H9 (cell line): ENCODE data around the gene CORO1C. TPM values are rescaled to one million over a fixed set of nuclear protein-coding genes. Genes with fewer than 3 reads are reported as not detected.
"Not testable (repeated sequence)": the region's sequence is repeated elsewhere in the genome, so short reads cannot be mapped to it uniquely, and the experiment has no call there.

ENCODE experiments used
- DNase-seq: peaks from one replicate; pipeline ENCODE4 v3.0.0-alpha.2; 2017
- H2AFZ ChIP-seq: one replicate; pipeline ENCODE4 v1.6.1; 2013; ENCODE audit warnings: mild to moderate bottlenecking, low read length, control low read depth, moderate library complexity
- H2AK5ac ChIP-seq: 2 replicates; pipeline ENCODE4 v1.6.1; 2013; ENCODE audit warnings: low read length, control low read depth, mixed read lengths; ENCODE audit not compliant: insufficient read length
- H2BK120ac ChIP-seq: one replicate; pipeline ENCODE4 v1.6.1; 2013; ENCODE audit warnings: low read depth, mild to moderate bottlenecking, low read length, control low read depth, inconsistent platforms; ENCODE audit not compliant: poor library complexity, severe bottlenecking
- H2BK12ac ChIP-seq: 2 replicates; pipeline ENCODE4 v1.6.1; 2013; ENCODE audit warnings: low read length, control low read depth, mixed read lengths, low read depth; ENCODE audit not compliant: insufficient read length
- H2BK15ac ChIP-seq: 2 replicates; pipeline ENCODE4 v1.6.1; 2013; ENCODE audit warnings: low read depth, low read length, control low read depth
- H2BK20ac ChIP-seq: one replicate; pipeline ENCODE4 v1.6.1; 2013; ENCODE audit warnings: low read depth, mild to moderate bottlenecking, low read length, control low read depth, inconsistent platforms; ENCODE audit not compliant: poor library complexity, severe bottlenecking
- H2BK5ac ChIP-seq: 2 replicates; pipeline ENCODE4 v1.6.1; 2013; ENCODE audit warnings: low read length, control low read depth, mixed read lengths; ENCODE audit not compliant: insufficient read length
- H3K14ac ChIP-seq: 2 replicates; pipeline ENCODE4 v1.6.1; 2013; ENCODE audit warnings: low read length, control low read depth; ENCODE audit not compliant: insufficient read depth
- H3K18ac ChIP-seq: 2 replicates; pipeline ENCODE4 v1.6.1; 2013; ENCODE audit warnings: low read depth, mild to moderate bottlenecking, mixed read lengths, low read length, control low read depth; ENCODE audit not compliant: insufficient read length
- H3K23ac ChIP-seq: 2 replicates; pipeline ENCODE4 v1.6.1; 2013; ENCODE audit warnings: low read length, control low read depth, mixed read lengths, low read depth; ENCODE audit not compliant: insufficient read length
- H3K23me2 ChIP-seq: 2 replicates; pipeline ENCODE4 v1.6.1; 2013; ENCODE audit warnings: low read depth, mild to moderate bottlenecking, mixed read lengths, low read length, control low read depth; ENCODE audit not compliant: insufficient read length, poor library complexity, severe bottlenecking
- H3K27ac ChIP-seq: 2 replicates; pipeline ENCODE4 v1.5.1; 2013; ENCODE audit warnings: low read length, control low read depth, mixed read lengths, low read depth; ENCODE audit not compliant: insufficient read length
- H3K27me3 ChIP-seq: 2 replicates; pipeline ENCODE4 v1.6.1; 2013; ENCODE audit warnings: low read length, control low read depth, inconsistent platforms; ENCODE audit not compliant: insufficient read depth
- H3K4ac ChIP-seq: 2 replicates; pipeline ENCODE4 v1.6.1; 2013; ENCODE audit warnings: low read depth, mild to moderate bottlenecking, control low read depth, inconsistent platforms, low read length, moderate library complexity
- H3K4me1 ChIP-seq: 2 replicates; pipeline ENCODE4 v1.6.1; 2013; ENCODE audit warnings: low read length, control low read depth, inconsistent platforms; ENCODE audit not compliant: insufficient read depth
- H3K4me2 ChIP-seq: 2 replicates; pipeline ENCODE4 v1.6.1; 2013; ENCODE audit warnings: low read length, control low read depth, mixed read lengths; ENCODE audit not compliant: insufficient read length, insufficient read depth
- H3K56ac ChIP-seq: 2 replicates; pipeline ENCODE4 v1.6.1; 2013; ENCODE audit warnings: low read depth, mild to moderate bottlenecking, mixed read lengths, low read length, control low read depth; ENCODE audit not compliant: insufficient read length
- H3K79me1 ChIP-seq: 2 replicates; pipeline ENCODE4 v1.6.1; 2013; ENCODE audit warnings: low read depth, mild to moderate bottlenecking, moderate library complexity, low read length, control low read depth, inconsistent platforms; ENCODE audit not compliant: insufficient read depth, poor library complexity, severe bottlenecking
- H3K79me2 ChIP-seq: 2 replicates; pipeline ENCODE4 v1.6.1; 2013; ENCODE audit warnings: low read length, control low read depth, inconsistent platforms; ENCODE audit not compliant: insufficient read depth
- H3K9ac ChIP-seq: 2 replicates; pipeline ENCODE4 v1.6.1; 2013; ENCODE audit warnings: low read length, control low read depth, mixed read lengths; ENCODE audit not compliant: insufficient read length; ENCODE audit errors: extremely low read depth
- H3K9me3 ChIP-seq: one replicate; pipeline ENCODE4 v1.6.1; 2013; ENCODE audit warnings: low read depth, low read length, inconsistent platforms; ENCODE audit not compliant: control insufficient read depth
- H3T11ph ChIP-seq: one replicate; pipeline ENCODE4 v1.6.1; 2013; ENCODE audit warnings: mild to moderate bottlenecking, low read length, control low read depth, inconsistent platforms
- H4K20me1 ChIP-seq: one replicate; pipeline ENCODE4 v1.6.1; 2013; ENCODE audit not compliant: control insufficient read depth, insufficient read length, insufficient read depth
- H4K5ac ChIP-seq: 2 replicates; pipeline ENCODE4 v1.6.1; 2013; ENCODE audit warnings: low read depth, mild to moderate bottlenecking, mixed read lengths, low read length, control low read depth; ENCODE audit not compliant: insufficient read length
- H4K8ac ChIP-seq: replicated peaks from 2 replicates; pipeline ENCODE4 v1.6.1; 2013; ENCODE audit warnings: low read length, control low read depth, mixed read lengths, low read depth; ENCODE audit not compliant: insufficient read length
- H4K91ac ChIP-seq: 2 replicates; pipeline ENCODE4 v1.6.1; 2013; ENCODE audit warnings: low read depth, mild to moderate bottlenecking, moderate library complexity, mixed read lengths, low read length, control low read depth; ENCODE audit not compliant: insufficient read length
- H3K27ac Mint-ChIP-seq, 3 experiments: 2 replicates in 2 of 3; 3 replicates in 1 of 3; pipeline ENCODE4 v1.8.0; 2020 to 2021; ENCODE audit warnings: mixed read lengths in 3 of 3, mild to moderate bottlenecking in 1 of 3, moderate library complexity in 1 of 3
- H3K27me3 Mint-ChIP-seq: 2 replicates; pipeline ENCODE4 v1.8.0; 2021; ENCODE audit warnings: low read depth, mild to moderate bottlenecking, moderate library complexity, mixed read lengths
- H3K36me3 Mint-ChIP-seq, 3 experiments: 2 replicates in 2 of 3; 3 replicates in 1 of 3; pipeline ENCODE4 v1.8.0; 2020 to 2021; ENCODE audit warnings: low read depth in 3 of 3, mixed read lengths in 3 of 3; ENCODE audit not compliant: insufficient read depth in 1 of 3
- H3K4me1 Mint-ChIP-seq, 2 experiments: 2 replicates each; pipeline ENCODE4 v1.8.0; 2020; ENCODE audit warnings: mixed read lengths in 2 of 2
- H3K4me3 Mint-ChIP-seq, 2 experiments: 2 replicates in 1 of 2; 3 replicates in 1 of 2; pipeline ENCODE4 v1.8.0; 2020 to 2021; ENCODE audit warnings: mild to moderate bottlenecking in 2 of 2, mixed read lengths in 2 of 2, moderate library complexity in 1 of 2
- H3K9me3 Mint-ChIP-seq, 2 experiments: 2 replicates in 1 of 2; 3 replicates in 1 of 2; pipeline ENCODE4 v1.8.0; 2020; ENCODE audit warnings: mild to moderate bottlenecking in 2 of 2, mixed read lengths in 2 of 2, moderate library complexity in 1 of 2
- WGBS: extraction: QIAGEN DNeasy Blood & Tissue Kit; methylation state at CpG from one replicate; pipeline ENCODE4 v1.1.7; 2013; ENCODE audit warnings: missing lambda C conversion rate, low lambda C conversion rate, mixed read lengths; ENCODE audit not compliant: insufficient read length; ENCODE audit errors: extremely low coverage; 5-methylcytosine and 5-hydroxymethylcytosine counted together
- total RNA-seq: library from RNA; stranded (reverse); gene quantifications from 2 replicates; pipeline ENCODE4 v1.2.1, GENCODE V29; 2021

Gene CORO1C
- total RNA-seq, 1 experiment from 2014 or later, result 154 TPM

DNA sequence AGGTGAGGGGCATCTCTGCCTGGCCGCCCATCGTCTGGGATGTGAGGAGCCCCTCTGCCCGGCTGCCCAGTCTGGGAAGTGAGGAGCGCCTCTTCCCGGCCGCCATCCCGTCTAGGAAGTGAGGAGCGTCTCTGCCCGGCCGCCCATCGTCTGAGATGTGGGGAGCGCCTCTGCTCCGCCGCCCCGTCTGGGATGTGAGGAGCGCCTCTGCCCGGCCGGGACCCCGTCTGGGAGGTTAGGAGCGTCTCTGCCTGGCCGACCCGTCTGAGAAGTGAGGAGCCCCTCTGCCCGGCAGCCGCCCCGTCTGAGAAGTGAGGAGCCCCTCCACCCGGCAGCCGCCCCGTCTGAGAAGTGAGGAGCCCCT is 75.5 kb downstream of the CORO1C start:
- not testable (repeated sequence) for H3K9ac ChIP-seq, H3K9me3 ChIP-seq, H2BK12ac ChIP-seq, H3K56ac ChIP-seq, DNase-seq, H2AK5ac ChIP-seq, H3K27ac Mint-ChIP-seq, H3K23me2 ChIP-seq, H4K20me1 ChIP-seq, H3K4ac ChIP-seq, H4K5ac ChIP-seq, H3K27me3 Mint-ChIP-seq, H3K27ac ChIP-seq, H2BK20ac ChIP-seq, H2BK5ac ChIP-seq, H2AFZ ChIP-seq, H3K79me2 ChIP-seq, H4K91ac ChIP-seq, H2BK15ac ChIP-seq, H3K4me2 ChIP-seq, H3K27me3 ChIP-seq, H3K9me3 Mint-ChIP-seq, H3K79me1 ChIP-seq, H4K8ac ChIP-seq, H3T11ph ChIP-seq, H3K18ac ChIP-seq, H2BK120ac ChIP-seq, H3K4me3 Mint-ChIP-seq, H3K14ac ChIP-seq, H3K23ac ChIP-seq
- H3K4me1 ChIP-seq, result peaks cover 10% of the 10 kb centered on the region; the same call in 1 of the 2 replicates
- no CpG with 5 or more reads among the region's 28 CpGs for WGBS
- peaks cover 32 to 65% (median 45%) of the 10 kb centered on the region in 3 experiments for H3K36me3 Mint-ChIP-seq
- peaks cover 24 to 29% of the 10 kb centered on the region in 2 experiments for H3K4me1 Mint-ChIP-seq

GRCh38 chr12:108654622-108655021 is 76.7 kb downstream of the CORO1C start:
- H3K4me2 ChIP-seq, H2AFZ ChIP-seq, H4K91ac ChIP-seq, H3K79me2 ChIP-seq, H3K27me3 ChIP-seq, H2BK20ac ChIP-seq, H4K5ac ChIP-seq, H3K79me1 ChIP-seq, H3K27ac ChIP-seq, H2BK15ac ChIP-seq, H3K14ac ChIP-seq, H3K18ac ChIP-seq, H2BK120ac ChIP-seq, H3K27ac Mint-ChIP-seq, H4K8ac ChIP-seq, H3K23me2 ChIP-seq, H3K4ac ChIP-seq, H3K9me3 Mint-ChIP-seq, H3K56ac ChIP-seq, H3T11ph ChIP-seq, H2AK5ac ChIP-seq, H3K27me3 Mint-ChIP-seq, H3K9ac ChIP-seq, H4K20me1 ChIP-seq, H2BK12ac ChIP-seq, H3K9me3 ChIP-seq, H3K23ac ChIP-seq, H3K4me3 Mint-ChIP-seq, DNase-seq, H2BK5ac ChIP-seq: not testable (repeated sequence)
- Mint-ChIP-seq H3K36me3 (peaks cover 35 to 74% (median 48%) of the 10 kb centered on the region in 3 experiments), H3K4me1 (peaks cover 24 to 26% of the 10 kb centered on the region in 2 experiments)
- no CpG with 5 or more reads among the region's 9 CpGs for WGBS
- H3K4me1 ChIP-seq, result peaks cover 10% of the 10 kb centered on the region; the same call in 1 of the 2 replicates
